HuH-7 (cell line): Measurements from ENCODE around the gene STARD8.
"Not testable (repeated sequence)": the region's sequence is repeated elsewhere in the genome, so short reads cannot be mapped to it uniquely, and the experiment has no call there.

Experiments
- DNase-seq: peaks from one replicate; pipeline ENCODE4 v3.0.0; 2011; ENCODE audit warnings: low spot score

Gene STARD8

DNA sequence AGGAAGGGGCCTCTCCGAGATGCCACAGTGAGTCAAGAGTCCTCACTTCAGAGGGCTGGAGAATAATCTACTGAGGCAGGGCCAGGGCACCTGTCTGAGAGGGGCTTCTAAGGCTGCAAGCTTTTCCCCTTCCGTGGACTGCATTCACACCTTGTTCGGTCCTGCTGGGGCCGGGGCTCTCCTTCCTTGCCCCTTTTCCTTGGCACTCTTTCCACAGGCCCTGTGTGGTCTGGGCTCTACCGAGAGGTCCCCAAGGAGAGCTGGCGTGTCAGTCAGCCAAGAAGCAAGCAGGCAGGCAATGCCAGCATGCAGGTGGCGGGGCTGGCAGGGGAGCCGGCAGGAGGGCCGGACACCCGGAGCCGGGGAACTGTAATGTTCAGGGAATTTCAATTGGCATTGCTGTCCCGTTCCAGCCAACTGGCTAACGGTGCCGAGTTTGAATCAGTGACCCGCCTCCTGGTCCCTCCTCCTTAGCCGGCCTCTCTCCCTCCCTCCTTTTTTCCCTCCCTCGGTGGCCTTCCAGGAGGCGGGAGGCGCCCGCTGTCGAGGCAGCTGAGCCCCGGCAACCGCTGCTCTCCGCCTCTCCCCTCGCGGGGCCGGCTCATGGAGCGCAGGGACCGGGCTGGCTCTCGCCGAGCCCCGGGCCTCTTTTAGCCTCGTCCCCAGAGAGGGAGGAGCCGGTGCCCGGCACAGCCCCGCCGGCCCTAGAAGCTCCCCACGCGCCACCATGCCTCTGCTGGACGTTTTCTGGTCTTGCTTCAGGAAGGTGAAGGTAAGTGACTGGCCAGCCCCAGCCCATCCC is at the start of gene STARD8:
STARD8 (plus strand) TSS at position 511 of the 802 bp plus-strand sequence; CDS start at position 728, 217 bp downstream.
- no peak for DNase-seq

DNA sequence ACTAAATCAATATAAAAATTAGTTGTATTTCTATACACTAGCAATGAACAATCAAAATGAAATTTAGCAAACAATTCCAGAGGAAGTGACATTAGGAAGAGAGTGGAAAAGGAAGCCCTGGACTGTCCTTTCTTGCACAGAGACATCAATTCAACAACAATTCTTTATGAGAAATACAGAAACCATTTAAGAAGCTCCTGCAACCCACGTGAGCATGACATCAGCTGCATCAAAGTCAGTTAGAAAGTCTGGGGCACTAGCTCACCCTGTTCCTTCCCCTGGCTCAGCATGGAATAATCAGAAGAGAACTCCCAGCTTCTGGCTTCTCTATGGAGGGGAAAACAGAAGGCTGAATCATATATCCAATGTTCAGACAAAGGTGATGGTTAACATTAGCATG is 48.6 kb upstream of the STARD8 start:
- no peak for DNase-seq

DNA sequence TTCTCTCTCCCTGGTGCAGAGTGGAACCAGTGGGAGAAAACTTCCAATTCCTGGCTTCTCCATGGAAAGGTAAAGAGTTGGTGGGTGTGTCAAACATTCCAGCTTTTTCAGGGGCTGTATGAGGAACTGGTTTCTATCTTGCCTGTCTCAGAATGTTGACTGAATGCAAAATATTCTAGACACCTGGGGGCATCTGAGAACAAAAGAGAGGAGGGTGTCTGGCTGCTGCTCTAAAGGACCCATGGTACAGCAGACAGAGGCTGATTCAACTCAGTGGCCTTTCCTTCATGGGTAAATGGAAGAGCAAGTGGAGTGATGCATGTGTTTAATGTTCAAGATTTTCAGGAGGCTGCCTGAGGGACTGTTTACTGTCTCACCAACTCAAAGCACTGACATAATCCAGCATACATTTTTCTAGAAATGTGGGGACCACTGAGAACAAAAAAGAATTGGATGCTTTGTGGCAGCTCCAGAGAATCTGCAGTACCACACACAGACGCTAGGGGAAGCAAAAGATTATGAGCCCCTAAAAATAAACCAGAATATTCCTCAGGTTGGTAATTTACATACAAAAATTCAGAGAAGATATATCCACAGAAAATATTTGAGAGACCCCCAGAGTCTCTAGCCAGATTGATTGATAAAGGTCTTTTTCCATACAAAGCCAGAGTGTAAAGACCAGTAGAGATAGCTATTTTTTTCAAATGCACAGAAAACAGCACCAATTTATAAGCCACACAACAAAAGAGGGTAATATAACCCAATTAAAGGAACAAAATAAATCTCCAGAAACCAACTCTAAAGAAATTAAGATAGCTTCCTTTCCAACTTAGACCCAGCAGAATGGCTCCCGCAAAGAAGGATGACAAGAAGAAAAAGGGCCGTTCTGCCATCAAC is 48.0 kb upstream of the STARD8 start:
- DNase-seq: no peak

DNA sequence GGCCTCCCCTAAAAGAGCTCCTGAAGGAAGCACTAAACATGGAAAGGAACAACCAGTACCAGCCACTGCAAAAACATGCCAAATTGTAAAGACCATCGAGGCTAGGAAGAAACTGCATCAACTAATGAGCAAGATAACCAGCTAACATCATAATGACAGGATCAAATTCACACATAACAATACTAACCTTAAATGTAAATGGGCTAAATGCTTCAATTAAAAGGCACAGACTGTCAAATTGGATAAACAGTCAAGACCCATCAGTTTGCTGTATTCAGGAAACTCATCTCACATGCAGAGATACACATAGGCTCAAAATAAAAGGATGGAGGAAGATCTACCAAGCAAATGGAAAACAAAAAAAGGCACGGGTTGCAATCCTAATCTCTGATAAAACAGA is 43.2 kb upstream of the STARD8 start:
- not testable (repeated sequence) for DNase-seq

GRCh38 chrX:68614733-68615132 is 32.7 kb upstream of the STARD8 start:
- not testable (repeated sequence) for DNase-seq

DNA sequence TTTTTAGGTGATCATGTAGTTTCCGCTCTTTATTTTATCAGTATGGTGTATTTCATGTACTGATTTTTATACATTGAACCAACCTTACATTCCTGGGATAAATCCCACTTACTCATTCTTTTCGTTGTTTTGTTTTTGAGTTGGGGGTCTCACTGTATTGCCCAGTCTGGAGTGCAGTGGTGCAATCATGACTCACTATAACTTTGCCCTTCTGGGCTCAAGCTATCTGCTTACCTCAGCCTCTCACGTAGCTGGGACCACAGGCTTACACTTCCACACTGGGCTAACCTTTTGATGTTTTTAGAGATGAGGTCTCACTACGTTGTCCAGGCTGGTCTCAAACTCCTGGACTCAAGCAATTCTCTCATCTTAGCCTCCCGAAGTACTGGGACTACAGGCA is 19.5 kb upstream of the STARD8 start:
- no peak for DNase-seq

- DNase-seq: not testable (repeated sequence)
Observed at GRCh38 chrX:68629936-68630335, 17.5 kb upstream of the STARD8 start.

DNA sequence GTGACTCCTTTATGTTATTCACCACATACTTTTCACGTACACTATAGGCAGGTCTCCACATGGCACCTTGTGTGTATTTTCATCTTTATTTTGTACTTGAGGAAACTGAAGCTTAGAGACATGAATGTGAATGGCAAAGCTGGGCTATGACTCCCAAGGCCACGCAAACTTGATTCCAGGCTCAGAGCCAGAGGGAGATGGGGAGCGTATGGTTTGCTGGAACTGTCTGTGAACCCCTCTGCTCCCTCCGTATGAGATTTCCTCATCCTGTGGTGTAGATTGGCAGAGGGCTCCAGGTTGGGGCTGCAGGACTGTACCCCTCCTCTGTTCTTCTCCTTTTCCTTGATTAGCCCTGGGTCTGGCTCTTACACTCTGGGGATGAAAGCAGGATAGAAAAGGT is 16.1 kb upstream of the STARD8 start:
- DNase-seq: no peak

GRCh38 chrX:68632491-68632890 is 15.0 kb upstream of the STARD8 start:
- DNase-seq: no peak

DNA sequence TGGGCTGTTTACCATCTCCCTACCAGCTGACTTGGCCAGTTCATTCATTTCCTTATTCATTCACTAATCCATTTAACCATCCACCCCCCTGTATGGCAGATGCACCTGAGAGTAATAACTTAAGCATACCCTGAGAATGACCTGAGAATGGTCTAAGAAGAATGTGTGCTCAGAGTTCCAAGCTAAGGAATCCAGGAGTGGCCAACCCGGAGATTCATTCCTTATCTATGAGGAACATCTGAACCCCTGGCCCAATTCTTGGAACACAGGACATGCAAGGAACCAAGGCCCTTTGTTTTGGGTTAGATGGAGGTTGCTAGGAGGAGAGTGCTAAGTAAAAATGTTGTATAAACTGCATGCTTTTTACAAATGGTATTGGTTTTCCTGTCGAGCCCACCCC is 13.5 kb upstream of the STARD8 start:
- no peak for DNase-seq

DNA sequence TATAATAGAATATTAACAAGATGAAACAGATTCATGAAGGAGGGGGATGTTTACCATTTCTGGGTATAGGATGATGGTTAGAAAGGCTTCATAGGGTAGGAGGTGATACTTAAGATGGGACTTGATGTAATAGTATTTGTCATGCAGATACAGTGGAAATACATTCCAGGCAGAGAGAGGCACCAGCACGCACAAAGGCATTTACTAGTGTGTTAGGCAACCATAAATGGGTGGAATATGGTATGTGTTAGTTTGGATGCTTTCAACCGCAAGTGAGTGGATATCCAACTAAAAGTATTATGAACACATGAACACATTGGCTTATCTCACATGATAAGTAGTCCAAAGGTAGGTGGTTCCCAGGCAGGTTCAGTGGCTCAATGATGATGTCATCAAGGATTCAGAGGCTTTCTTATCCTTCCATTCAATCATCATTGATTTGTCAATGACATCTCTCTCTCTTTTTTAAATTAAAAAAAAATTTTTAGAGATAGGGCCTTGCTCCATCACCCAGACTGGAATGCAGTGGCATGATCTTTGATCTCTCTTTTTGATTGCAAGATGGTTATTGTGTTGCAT is 12.7 kb upstream of the STARD8 start:
- DNase-seq: no peak

DNA sequence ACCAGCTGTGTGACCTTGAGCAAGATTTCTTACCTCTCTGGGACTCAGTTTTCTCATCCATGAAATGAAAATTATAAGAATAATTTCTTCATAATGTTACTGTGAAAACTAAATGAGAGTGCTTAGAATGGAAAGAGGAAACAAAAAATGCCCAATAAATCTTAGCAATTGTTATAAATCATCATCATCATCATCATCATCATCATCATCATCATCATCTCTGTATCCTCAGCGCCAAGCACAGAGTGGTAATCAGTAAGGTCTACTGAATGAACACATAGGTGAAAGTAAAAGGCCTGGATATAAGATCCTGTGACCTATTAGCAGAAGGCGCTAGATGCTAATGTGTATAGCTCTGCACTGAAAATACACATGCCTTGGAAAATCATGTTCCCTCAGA is 6.8 kb upstream of the STARD8 start:
- no peak for DNase-seq

- DNase-seq: no peak
Observed at GRCh38 chrX:68644861-68645260, 2.6 kb upstream of the STARD8 start.

DNA sequence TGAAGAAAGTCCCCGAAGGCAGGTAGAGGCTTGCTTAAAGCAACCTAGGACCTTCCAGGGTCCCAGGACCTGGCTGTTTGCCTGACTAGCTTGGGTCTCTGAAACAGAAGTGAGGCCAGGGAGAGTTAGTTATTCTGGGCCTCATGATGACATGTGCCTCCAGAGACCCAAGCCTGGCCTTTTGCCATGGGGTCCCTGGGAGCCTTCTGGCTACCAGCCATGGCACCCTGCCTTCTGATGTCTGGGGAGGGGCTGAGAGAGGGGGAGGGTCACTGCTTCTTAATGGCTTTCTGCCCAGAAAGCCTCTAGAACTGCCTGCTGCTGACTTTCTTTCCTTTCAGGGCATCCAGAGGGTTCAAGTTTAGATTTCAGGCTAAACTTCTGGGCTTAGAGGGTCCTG is 1.0 kb upstream of the STARD8 start:
- DNase-seq: no peak

DNA sequence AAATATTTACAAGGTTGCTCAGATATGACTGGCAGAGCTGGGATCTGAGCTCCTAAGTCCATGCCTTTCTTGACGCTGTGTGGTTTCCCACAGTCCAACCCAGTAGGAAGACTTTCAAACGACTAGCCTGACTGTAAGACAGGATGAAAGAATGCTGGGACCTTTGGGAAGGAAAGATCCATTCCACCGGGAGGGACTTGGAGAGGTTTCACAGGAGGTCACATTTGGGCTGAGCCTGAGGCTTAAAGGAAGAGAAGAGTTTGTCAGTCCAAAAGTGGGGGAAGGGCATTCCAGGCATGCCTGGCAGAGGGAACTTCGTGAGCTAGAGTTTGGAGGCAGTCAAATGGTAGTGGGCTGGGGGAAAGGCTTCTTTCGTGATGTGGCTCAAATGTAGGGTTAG is 1.5 kb downstream of the STARD8 start:
- DNase-seq: no peak

- DNase-seq: no peak
Observed at GRCh38 chrX:68650491-68650890, 3.0 kb downstream of the STARD8 start.

DNA sequence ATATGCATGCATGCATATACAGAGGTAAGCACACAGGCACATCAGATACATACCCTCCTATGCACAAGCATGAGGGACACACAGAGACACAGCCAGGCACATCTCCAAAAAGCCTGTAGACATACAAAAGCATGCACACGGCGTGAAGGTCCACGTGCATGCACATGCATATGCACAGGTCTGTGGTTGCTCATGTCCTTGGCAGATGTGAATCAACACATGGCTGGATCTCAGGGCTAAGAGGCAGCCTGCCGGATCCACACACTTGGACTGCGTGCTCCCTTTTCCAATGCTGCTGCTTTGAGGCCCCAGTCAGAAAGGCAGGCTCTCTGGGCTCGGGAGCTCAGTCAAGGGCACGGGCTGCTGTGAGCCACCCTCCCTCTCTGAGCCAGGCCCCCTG is 3.6 kb downstream of the STARD8 start:
- no peak for DNase-seq

DNA sequence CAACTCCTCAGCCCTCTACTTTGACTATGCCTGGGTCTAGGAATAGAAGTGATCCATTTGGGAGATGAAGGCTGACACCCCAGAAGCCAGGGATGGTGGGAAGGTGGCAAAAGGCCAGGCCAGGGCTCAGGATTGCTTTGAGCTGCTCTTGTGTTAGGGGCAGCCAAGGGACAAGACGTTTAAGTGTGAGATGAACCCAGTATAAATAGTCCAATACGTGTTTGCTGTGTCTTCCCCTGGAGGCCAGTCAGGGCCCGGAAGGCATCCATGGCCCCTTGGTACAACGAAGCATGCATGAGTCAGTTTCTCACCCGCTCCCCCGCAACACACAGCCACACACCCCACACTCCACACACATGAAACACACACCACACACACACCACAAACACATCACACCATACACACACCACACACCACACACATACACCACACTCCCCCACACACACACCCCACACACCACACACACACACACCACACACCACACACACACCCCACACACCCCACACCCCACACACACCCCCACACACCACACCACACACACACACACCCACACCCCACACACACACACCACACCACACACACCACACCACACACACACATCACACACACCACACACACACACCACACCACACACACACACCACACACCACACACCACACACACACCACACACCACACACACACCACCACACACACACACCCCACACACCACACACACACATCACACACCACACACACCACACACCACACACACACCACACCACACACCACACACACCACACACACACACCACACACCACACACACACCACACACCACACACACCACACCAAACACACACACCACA is 5.1 kb downstream of the STARD8 start:
- DNase-seq: no peak

- DNase-seq: no peak
Observed at GRCh38 chrX:68654693-68655092, 7.2 kb downstream of the STARD8 start.

GRCh38 chrX:68656473-68656872 is 9.0 kb downstream of the STARD8 start:
- not testable (repeated sequence) for DNase-seq

GRCh38 chrX:68658530-68658929 is 11.1 kb downstream of the STARD8 start:
- no peak for DNase-seq

- DNase-seq: no peak
Observed at GRCh38 chrX:68659385-68659784, 11.9 kb downstream of the STARD8 start.
